OCI-LY3 (cell line): ENCODE data around the gene UST.

Experiments
- CTCF ChIP-seq: fragments of 200-600, 300-600 bp; sonication (generic); IDR thresholded peaks from 2 replicates; pipeline ENCODE4 v1.5.1; 2014; ENCODE audit warnings: antibody characterized with exemption, low read length, low read depth
- EZH2phosphoT487 ChIP-seq: fragments of 200-600 bp; shearing (Covaris generic); IDR thresholded peaks from 2 replicates; pipeline ENCODE4 v1.6.1; 2018; ENCODE audit warnings: antibody characterized with exemption, mixed run types, low read depth

DNA sequence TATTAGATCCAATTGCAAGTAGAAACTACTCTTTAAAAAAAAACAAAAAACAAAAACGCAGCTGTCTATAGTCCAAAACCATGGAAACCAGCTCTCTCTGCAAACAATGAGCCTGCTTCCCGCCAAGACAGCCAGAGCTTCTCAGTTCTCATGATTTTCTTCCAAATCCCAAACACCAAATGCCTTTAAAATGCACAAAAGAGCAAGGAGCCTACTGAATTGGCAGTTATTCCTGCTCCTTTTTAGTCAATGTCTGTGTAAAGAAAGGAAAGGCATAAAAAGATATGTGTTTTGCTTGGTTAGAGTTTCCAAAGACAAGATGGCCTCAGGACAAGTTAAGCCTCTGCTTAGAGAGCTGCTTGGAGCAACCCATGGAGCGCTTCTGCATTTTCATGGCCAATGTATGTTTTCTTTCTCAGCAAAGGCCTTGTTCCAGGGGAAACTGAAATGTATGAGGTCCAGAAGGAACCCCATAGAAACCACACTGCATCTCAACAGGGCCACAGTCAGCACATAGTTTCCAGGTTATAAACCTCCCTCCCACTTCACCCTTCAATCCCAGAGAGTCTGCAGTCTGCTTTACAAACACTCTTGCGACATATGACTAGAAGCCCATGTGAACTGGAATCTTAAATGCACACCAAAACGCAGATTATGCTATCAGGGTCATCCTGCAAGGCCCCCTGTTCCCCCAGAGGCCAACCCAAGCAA is 361.4 kb downstream of the UST start:
- no peak for TF ChIP-seq CTCF
- TF ChIP-seq EZH2phosphoT487, result no peak
